ENCODE measurements around the gene ABCA3.

ABCA3 gene

DNA sequence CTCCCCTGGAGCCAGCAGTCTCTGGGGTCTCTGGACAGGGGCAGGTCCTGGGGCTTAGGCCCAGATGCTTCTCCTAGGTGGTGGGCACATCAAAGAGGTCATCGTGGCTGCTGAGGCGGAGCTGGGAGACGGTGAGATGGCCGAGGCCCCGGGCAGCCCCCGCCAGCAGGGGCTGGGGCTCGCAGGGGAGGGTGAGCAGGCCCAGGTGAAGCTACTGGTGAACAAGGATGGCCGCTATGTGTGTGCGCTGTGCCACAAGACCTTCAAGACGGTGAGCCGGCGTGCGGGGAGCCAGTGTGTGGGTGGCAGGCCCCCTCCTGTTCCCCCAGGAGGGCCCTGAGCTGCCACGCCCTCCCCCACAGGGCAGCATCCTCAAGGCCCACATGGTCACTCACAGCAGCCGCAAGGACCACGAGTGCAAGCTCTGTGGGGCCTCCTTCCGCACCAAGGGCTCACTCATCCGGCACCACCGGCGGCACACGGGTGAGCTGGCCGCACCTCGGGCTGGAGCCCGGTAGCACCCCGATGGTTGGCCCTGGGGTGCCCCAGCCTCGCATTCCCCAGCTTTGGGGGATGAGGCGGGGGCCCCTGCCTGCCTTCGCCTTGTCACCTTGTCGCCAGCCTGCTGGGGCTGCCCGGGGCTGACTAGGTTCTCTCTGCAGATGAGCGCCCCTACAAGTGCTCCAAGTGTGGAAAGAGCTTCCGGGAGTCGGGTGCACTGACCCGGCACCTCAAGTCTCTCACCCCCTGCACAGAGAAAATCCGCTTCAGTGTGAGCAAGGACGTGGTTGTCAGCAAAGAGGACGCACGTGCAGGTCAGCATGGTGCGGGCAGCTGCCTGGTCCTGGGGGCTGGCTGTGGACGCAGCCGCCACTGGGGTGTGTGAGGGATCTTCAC lies 108.2 kb downstream of the ABCA3 start:
- DNase-seq: no peak

GRCh38 chr16:2231016-2231931 lies 109.3 kb downstream of the ABCA3 start:
- no peak for DNase-seq

- DNase-seq: no peak
Measured at GRCh38 chr16:2230376-2230775, 110.2 kb downstream of the ABCA3 start.

- DNase-seq: no peak
Measured at GRCh38 chr16:2229632-2230250, 110.8 kb downstream of the ABCA3 start.

DNA sequence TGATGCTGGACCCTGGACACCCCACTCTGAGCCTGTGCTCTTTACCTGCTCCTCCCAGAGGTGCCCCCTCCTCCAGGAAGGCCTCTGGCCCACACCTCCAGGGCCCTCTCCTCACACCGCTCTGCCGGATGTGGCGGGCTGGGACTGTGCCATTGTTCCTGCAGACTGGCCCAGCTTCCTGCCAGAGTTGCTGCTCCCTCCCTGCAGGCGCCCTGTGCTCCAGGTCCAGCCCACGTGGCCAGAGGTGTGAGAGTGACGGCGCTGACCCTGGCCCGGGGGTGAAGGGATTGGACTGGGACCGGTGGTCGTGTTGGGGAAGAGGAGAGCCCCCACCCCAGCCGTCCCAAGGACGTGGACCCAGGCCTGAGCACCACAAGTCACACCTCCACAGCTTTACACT lies 111.4 kb downstream of the ABCA3 start:
- DNase-seq: no peak

DNA sequence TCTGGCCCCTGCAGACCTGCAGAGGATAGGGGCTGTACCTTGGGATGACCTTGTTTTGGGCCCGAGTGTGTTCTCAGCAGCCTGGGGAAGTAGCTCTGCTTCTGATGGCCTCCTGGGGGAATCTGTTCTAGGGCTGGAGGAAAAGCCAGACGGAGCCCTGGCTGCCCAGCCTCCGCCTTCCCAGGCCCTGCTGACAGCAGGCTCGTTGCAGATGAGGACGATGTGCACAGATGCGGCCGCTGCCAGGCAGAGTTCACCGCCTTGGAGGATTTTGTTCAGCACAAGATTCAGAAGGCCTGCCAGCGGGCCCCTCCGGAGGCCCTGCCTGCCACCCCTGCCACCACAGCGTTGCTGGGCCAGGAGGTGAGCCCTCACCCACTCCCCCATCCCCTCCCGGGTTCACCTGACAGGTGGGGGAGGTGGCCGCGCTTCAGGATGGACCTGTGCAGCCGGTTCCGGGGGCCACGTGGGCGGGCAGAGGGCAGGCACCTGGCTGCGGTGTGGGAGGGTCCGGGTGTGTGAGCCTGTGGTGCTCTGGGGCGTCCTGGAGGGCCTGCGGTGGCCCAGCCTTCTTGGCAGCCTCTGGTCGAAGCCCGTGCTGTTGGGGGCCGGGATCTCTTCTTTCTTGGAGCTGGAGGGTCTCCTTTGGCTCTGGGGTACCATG lies 112.2 kb downstream of the ABCA3 start:
- no peak for DNase-seq

DNA sequence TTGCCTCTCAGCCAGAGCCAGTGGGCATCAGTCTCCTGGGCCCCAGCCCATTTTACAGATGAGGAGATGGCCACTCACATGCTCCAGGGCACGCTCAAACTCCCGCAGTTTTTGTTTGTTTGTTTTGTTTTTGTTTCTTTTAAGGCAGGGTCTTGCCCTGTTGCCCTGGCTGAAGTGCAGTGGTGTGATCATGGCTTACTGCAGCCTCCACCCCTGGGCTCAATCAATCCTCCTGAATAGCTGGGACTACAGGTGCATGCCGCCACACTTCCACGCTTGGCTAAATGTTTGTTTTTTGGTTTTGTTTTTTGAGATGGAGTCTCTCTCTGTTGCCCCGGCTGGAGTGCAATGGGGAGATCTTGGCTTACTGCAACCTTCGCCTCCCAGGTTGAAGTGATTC lies 113.6 kb downstream of the ABCA3 start:
- DNase-seq: no peak

DNA sequence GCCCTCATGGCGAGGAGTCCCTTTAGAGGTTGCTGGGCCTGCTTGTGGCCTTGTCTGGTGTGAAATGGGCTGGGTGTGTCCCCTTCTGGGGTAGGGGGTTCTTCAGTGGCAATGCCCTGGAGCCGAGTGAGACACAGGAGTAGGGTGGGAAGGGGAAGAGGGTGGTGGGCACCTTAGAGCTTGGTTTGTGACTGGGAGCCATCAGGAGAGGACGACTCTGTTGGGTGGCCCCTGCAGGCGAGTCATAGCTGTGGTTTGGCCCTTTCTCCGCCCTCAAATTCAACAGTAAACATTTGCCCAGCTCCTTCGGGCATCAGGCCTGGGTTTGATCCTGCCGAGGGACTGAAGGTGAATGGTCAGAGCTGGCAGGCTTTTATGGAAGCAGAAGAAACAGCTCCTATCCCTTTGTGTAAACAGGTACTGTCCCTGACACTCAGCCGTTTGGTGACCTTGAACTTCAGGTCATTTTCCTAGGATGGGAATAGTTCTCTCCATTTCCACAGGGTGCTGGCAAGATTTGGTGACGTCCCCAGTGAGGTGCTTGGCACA lies 114.2 kb downstream of the ABCA3 start:
- no peak for DNase-seq

Measured in stimulated activated CD4-positive, alpha-beta T cell treated with anti-CD3 and anti-CD28 coated beads, Interleukin-15, amount 100 ng/mL, for 24 hours (primary cell).